ENCODE data around the gene SIGMAR1.
A peak's percentile ranks its signal among the peaks of the same experiment; 100 is the strongest.

The SIGMAR1 gene

DNA sequence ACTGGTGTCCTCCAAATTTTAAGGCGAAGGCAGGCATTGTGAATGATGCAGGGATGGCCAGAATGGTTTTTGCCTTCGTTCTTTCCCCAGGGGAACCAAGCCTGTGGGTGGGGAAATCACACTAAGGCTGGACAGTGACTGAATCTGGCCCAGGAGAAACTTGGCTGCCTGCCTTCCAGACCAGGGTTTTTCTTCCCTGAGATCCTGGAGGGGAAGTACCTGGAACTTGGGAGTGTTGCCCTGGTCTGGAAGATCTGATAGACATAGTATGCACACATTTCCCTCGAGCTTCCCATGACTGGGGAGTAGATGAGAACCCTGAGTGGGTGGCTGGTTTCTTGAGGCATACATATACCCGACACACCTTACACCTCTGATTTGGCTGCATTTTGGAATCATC is 13.7 kb upstream of the SIGMAR1 start:
- peaks cover 12% of the 10 kb centered on the region for H3F3A ChIP-seq (ENCODE audit: insufficient read depth, low read length)
- no peak overlapping the region; the same call in 1 of the 2 replicates for H3K27ac ChIP-seq (ENCODE audit: low read length)
- H2AFZ ChIP-seq (ENCODE audit: low read length): no peak overlapping the region
- no peaks in the 10 kb centered on the region for H3K27me3 ChIP-seq (replicated peaks; ENCODE audit: insufficient read depth, low read length)
- peaks cover 10% of the 10 kb centered on the region for H3K4me1 ChIP-seq (ENCODE audit: low read length)
- 0 out of 2 replicates have a peak, but pooled peaks cover 3% of the 10 kb centered on the region for H3K36me3 ChIP-seq (replicated peaks; ENCODE audit: insufficient read depth, low read length)
- TF ChIP-seq EZH2 (optimal IDR thresholded peaks at IDR 0.05; ENCODE audit: low read depth, low read length) (no peak), EZH2phosphoT487 (IDR thresholded peaks at IDR 0.05; ENCODE audit: low read length) (no peak)
- TF ChIP-seq, protein P1, sequence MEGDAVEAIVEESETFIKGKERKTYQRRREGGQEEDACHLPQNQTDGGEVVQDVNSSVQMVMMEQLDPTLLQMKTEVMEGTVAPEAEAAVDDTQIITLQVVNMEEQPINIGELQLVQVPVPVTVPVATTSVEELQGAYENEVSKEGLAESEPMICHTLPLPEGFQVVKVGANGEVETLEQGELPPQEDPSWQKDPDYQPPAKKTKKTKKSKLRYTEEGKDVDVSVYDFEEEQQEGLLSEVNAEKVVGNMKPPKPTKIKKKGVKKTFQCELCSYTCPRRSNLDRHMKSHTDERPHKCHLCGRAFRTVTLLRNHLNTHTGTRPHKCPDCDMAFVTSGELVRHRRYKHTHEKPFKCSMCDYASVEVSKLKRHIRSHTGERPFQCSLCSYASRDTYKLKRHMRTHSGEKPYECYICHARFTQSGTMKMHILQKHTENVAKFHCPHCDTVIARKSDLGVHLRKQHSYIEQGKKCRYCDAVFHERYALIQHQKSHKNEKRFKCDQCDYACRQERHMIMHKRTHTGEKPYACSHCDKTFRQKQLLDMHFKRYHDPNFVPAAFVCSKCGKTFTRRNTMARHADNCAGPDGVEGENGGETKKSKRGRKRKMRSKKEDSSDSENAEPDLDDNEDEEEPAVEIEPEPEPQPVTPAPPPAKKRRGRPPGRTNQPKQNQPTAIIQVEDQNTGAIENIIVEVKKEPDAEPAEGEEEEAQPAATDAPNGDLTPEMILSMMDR (IDR thresholded peaks at IDR 0.05; ENCODE audit: low read length): no peak
- H3K4me3 ChIP-seq (ENCODE audit: low read length): no peak overlapping the region
- H3K79me2 ChIP-seq (ENCODE audit: low read length): peaks cover 22% of the 10 kb centered on the region
- no peaks in the 10 kb centered on the region for H3K9me2 ChIP-seq (replicated peaks; ENCODE audit: insufficient read depth, low read length)
- H4K20me1 ChIP-seq (ENCODE audit: insufficient read depth, low read length): no peaks in the 10 kb centered on the region
- DNase-seq: no peak
- no peak overlapping the region for H3K4me2 ChIP-seq (ENCODE audit: low read depth, low read length)
- H3K9ac ChIP-seq (ENCODE audit: low read length): 0 out of 2 replicates have a peak overlapping the region, but pooled peaks have one; percentile 14
- H3K9me3 ChIP-seq (replicated peaks; ENCODE audit: insufficient read depth, low read length): no peaks in the 10 kb centered on the region

DNA sequence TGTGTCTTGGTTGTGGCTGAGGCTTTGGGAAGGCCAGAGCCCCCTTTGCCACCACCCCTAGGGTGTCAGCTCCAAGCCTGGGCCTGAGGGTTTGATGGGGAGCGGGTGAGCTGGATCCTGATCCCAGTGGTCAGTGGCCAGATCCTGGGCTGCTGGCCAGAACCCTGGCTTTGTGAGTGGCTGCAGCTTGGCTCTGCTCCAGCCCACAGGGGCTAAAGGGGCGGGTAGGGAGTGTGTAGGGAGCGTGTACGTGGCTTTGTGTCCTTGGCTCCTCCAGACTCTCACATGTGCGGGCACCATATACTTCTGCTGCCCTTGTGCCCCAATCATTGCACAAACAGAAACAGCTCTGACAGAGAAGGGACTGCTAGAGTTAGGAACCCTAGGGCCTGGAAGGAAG is 13.2 kb upstream of the SIGMAR1 start:
- no peak overlapping the region for H3K27ac ChIP-seq (ENCODE audit: low read length)
- H3K36me3 ChIP-seq (replicated peaks; ENCODE audit: insufficient read depth, low read length): 0 out of 2 replicates have a peak, but pooled peaks cover 3% of the 10 kb centered on the region
- no peak overlapping the region for H3K9ac ChIP-seq (ENCODE audit: low read length)
- no peaks in the 10 kb centered on the region for H4K20me1 ChIP-seq (ENCODE audit: insufficient read depth, low read length)
- no peak for TF ChIP-seq EZH2 (optimal IDR thresholded peaks at IDR 0.05; ENCODE audit: low read depth, low read length)
- TF ChIP-seq, protein P1 (IDR thresholded peaks at IDR 0.05; ENCODE audit: low read length): no peak
- no peaks in the 10 kb centered on the region for H3K9me3 ChIP-seq (replicated peaks; ENCODE audit: insufficient read depth, low read length)
- H3F3A ChIP-seq (ENCODE audit: insufficient read depth, low read length): peaks cover 15% of the 10 kb centered on the region
- H3K9me2 ChIP-seq (replicated peaks; ENCODE audit: insufficient read depth, low read length): no peaks in the 10 kb centered on the region
- H3K4me3 ChIP-seq (ENCODE audit: low read length): no peak overlapping the region
- H2AFZ ChIP-seq (ENCODE audit: low read length): no peak overlapping the region
- H3K27me3 ChIP-seq (replicated peaks; ENCODE audit: insufficient read depth, low read length): no peaks in the 10 kb centered on the region
- peaks cover 22% of the 10 kb centered on the region for H3K79me2 ChIP-seq (ENCODE audit: low read length)
- no peak for DNase-seq
- no peak overlapping the region for H3K4me2 ChIP-seq (ENCODE audit: low read depth, low read length)
- peaks cover 14% of the 10 kb centered on the region for H3K4me1 ChIP-seq (ENCODE audit: low read length)

DNA sequence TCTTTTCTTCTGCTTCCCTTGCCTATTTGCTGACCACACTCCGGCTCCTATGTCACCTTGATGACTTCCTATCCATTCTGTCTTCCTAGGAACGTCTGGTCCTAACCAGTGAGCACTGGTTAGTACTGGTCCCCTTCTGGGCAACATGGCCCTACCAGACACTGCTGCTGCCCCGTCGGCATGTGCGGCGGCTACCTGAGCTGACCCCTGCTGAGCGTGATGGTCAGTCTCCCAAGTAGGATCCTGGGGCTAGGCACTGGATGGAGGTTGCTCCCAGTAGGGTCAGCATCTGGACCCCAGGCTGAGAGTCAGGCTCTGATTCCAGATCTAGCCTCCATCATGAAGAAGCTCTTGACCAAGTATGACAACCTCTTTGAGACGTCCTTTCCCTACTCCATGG is 11.1 kb upstream of the SIGMAR1 start:
- Histone ChIP-seq H2AFZ (ENCODE audit: low read length) (no peak overlapping the region), H3F3A (ENCODE audit: insufficient read depth, low read length) (peaks cover 15% of the 10 kb centered on the region), H3K27me3 (replicated peaks; ENCODE audit: insufficient read depth, low read length) (no peaks in the 10 kb centered on the region), H3K9ac (ENCODE audit: low read length) (no peak overlapping the region), H3K27ac (ENCODE audit: low read length) (no peak overlapping the region), H3K4me1 (ENCODE audit: low read length) (peaks cover 14% of the 10 kb centered on the region), H3K9me2 (replicated peaks; ENCODE audit: insufficient read depth, low read length) (no peaks in the 10 kb centered on the region), H4K20me1 (ENCODE audit: insufficient read depth, low read length) (no peaks in the 10 kb centered on the region), H3K79me2 (ENCODE audit: low read length) (peaks cover 22% of the 10 kb centered on the region), H3K9me3 (replicated peaks; ENCODE audit: insufficient read depth, low read length) (no peaks in the 10 kb centered on the region), H3K4me3 (ENCODE audit: low read length) (no peak overlapping the region), H3K4me2 (ENCODE audit: low read depth, low read length) (no peak overlapping the region), H3K36me3 (replicated peaks; ENCODE audit: insufficient read depth, low read length) (0 out of 2 replicates have a peak, but pooled peaks cover 3% of the 10 kb centered on the region)
- TF ChIP-seq EZH2phosphoT487 (IDR thresholded peaks at IDR 0.05; ENCODE audit: low read length) (no peak), EZH2 (optimal IDR thresholded peaks at IDR 0.05; ENCODE audit: low read depth, low read length) (no peak)
- TF ChIP-seq, protein P1 (IDR thresholded peaks at IDR 0.05; ENCODE audit: low read length): no peak
- DNase-seq: no peak

Measured in MM.1S (cell line).